B cell (primary cell): ENCODE data around the gene HNRNPH1.
"Not testable (repeated sequence)": the region's sequence is repeated elsewhere in the genome, so short reads cannot be mapped to it uniquely, and the experiment has no call there.

Experiments used
- EZH2 ChIP-seq: IDR thresholded peaks from 2 replicates; pipeline ENCODE4 v1.6.1; 2012; ENCODE audit warnings: borderline replicate concordance, low read depth, mild to moderate bottlenecking, moderate library complexity, low read length; ENCODE audit not compliant: insufficient read depth, poor library complexity, severe bottlenecking
- TF ChIP-seq, protein P1 (sequence below): fragments of 200-600 bp; IDR thresholded peaks from one replicate; pipeline ENCODE4 v1.8.0; 2022; ENCODE audit warnings: antibody characterized with exemption, mild to moderate bottlenecking

DNA sequence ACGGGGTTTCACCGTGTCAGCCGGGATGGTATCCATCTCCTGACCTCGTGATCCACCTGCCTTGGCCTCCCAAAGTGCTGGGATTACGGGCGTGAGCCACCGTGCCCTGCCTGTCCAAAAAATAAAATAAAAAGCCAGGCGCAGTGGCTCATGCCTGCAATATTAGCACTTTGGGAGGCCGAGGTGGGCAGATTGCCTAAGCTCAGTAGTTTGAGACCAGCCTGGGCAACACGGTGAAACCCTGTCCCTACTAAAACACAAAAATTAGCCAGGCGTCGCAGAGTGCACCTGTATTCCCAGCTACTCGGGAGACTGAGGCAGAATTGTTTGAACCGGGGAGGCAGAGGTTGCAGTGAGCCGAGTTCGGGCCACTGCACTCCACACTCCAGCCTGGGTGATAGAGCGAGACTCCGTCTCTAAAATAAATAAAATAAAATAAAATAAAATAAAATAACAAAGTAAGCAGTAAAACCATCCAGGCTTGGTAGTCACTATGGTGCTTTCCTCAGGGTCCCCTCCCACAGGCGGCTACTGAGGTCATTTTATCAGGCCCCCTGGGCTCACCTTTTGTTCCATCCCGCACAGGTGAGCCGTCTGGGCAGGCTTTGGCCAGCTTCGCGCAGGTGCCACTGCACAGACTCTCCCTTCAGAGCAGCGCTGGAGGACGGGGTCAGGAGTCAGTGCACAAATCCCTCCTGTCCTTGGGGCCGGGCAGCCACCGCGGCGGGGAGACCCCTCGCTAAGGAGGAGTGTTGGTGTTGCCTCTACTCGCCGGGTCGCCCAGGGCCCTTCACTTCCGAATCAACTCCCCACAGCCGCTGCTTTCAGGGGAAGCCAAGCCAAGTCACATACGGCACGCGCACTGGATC is 10.3 kb upstream of the HNRNPH1 start:
- TF ChIP-seq, protein P1, sequence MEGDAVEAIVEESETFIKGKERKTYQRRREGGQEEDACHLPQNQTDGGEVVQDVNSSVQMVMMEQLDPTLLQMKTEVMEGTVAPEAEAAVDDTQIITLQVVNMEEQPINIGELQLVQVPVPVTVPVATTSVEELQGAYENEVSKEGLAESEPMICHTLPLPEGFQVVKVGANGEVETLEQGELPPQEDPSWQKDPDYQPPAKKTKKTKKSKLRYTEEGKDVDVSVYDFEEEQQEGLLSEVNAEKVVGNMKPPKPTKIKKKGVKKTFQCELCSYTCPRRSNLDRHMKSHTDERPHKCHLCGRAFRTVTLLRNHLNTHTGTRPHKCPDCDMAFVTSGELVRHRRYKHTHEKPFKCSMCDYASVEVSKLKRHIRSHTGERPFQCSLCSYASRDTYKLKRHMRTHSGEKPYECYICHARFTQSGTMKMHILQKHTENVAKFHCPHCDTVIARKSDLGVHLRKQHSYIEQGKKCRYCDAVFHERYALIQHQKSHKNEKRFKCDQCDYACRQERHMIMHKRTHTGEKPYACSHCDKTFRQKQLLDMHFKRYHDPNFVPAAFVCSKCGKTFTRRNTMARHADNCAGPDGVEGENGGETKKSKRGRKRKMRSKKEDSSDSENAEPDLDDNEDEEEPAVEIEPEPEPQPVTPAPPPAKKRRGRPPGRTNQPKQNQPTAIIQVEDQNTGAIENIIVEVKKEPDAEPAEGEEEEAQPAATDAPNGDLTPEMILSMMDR = not testable (repeated sequence)
- TF ChIP-seq EZH2 = not testable (repeated sequence)
